Endothelial cell of umbilical vein (primary cell): Measurements from ENCODE around the gene MVB12B. TPM values are rescaled to one million over a fixed set of nuclear protein-coding genes. Genes with fewer than 3 reads are reported as not detected.

Experiments used
- BruUV-seq: library from RNA; stranded (reverse); fragments of 400-500 nt; replicated peaks from 2 replicates; lab custom pipeline; 2021; lab: Mats Ljungman, UMichigan
- CTCF ChIA-PET: fragments of 300-600, 350-600 bp; sonication (Branson Sonifier 250); formaldehyde crosslinking; loops from one replicate; lab custom pipeline; 2021; ENCODE audit warnings: antibody characterized with exemption, inconsistent platforms; lab: Charles Lee
- POLR2A ChIA-PET: fragments of 300-600, 350-600 bp; sonication (Branson Sonifier 250); formaldehyde crosslinking; loops from one replicate; lab custom pipeline; 2021; ENCODE audit warnings: antibody characterized with exemption, inconsistent platforms; lab: Charles Lee
- DNase-seq: peaks from one replicate; pipeline ENCODE4 v3.0.0-alpha.2; 2011; ENCODE audit warnings: low read depth, low spot score
- FAIRE-seq: peaks from 2 replicates; lab custom pipeline; 2011; peaks lifted over from hg19 to GRCh38; lab: Jason Lieb, UNC
- H2AFZ ChIP-seq: 2 replicates; pipeline ENCODE4 v1.6.0; 2012; ENCODE audit warnings: low read depth, low read length, control low read depth, inconsistent platforms
- H3K27ac ChIP-seq: 2 replicates; pipeline ENCODE4 v1.5.1; 2011; ENCODE audit warnings: low read depth, mild to moderate bottlenecking, control low read depth, low read length, moderate library complexity; ENCODE audit not compliant: insufficient read depth
- H3K27me3 ChIP-seq, 2 experiments: 2 replicates each; pipeline versions ENCODE4 v1.6.0 to v1.6.1; 2011; ENCODE audit warnings: low read length in 2 of 2, mixed read lengths in 1 of 2; ENCODE audit not compliant: control insufficient read depth in 2 of 2, insufficient read depth in 2 of 2
- H3K36me3 ChIP-seq, 2 experiments: 2 replicates in 1 of 2; 3 replicates in 1 of 2; pipeline ENCODE4 v1.5.1; 2011; ENCODE audit warnings: low read length in 2 of 2, mild to moderate bottlenecking in 1 of 2, moderate library complexity in 1 of 2; ENCODE audit not compliant: control insufficient read depth in 2 of 2, insufficient read depth in 2 of 2; ENCODE audit errors: extremely low read depth in 1 of 2
- H3K4me1 ChIP-seq: 3 replicates; pipeline ENCODE4 v1.5.1; 2011; ENCODE audit warnings: mild to moderate bottlenecking, low read length; ENCODE audit not compliant: control insufficient read depth, insufficient read depth; ENCODE audit errors: extremely low read depth
- H3K4me2 ChIP-seq: 2 replicates; pipeline ENCODE4 v1.6.1; 2011; ENCODE audit warnings: low read length, control low read depth, mixed read lengths; ENCODE audit not compliant: insufficient read depth
- H3K4me3 ChIP-seq, 3 experiments: fragments of 200-600 bp in 1 of 3; sonication (generic), shearing (Covaris generic) in 1 of 3; replicated peaks in 1 of 3; 2 replicates each; pipeline ENCODE4 v1.5.1; 2011 to 2016; ENCODE audit warnings: control low read depth in 3 of 3, low read length in 3 of 3, mild to moderate bottlenecking in 2 of 3, inconsistent platforms in 1 of 3, low read depth in 1 of 3, moderate library complexity in 1 of 3; ENCODE audit not compliant: insufficient read depth in 1 of 3
- H3K79me2 ChIP-seq: 2 replicates; pipeline ENCODE4 v1.6.0; 2012; ENCODE audit warnings: low read length, inconsistent platforms; ENCODE audit not compliant: control insufficient read depth, insufficient read depth
- H3K9ac ChIP-seq: replicated peaks from 2 replicates; pipeline ENCODE3; 2011; ENCODE audit warnings: low read length, control low read depth; ENCODE audit not compliant: insufficient read depth; ENCODE audit errors: extremely low read depth
- H3K9me1 ChIP-seq: replicated peaks from 3 replicates; pipeline ENCODE4 v1.6.0; 2011; ENCODE audit warnings: mild to moderate bottlenecking, low read length; ENCODE audit not compliant: control insufficient read depth, insufficient read depth; ENCODE audit errors: extremely low read depth
- H3K9me3 ChIP-seq: replicated peaks from 2 replicates; pipeline ENCODE4 v1.5.1; 2012; ENCODE audit warnings: low read length, inconsistent platforms; ENCODE audit not compliant: control insufficient read depth, insufficient read depth
- H4K20me1 ChIP-seq: replicated peaks from 2 replicates; pipeline ENCODE3; 2011; ENCODE audit warnings: mild to moderate bottlenecking, low read length; ENCODE audit not compliant: control insufficient read depth, insufficient read depth; ENCODE audit errors: extremely low read depth
- EZH2 ChIP-seq: IDR thresholded peaks from 2 replicates; pipeline ENCODE4 v1.6.1; 2012; ENCODE audit warnings: borderline replicate concordance, low read depth, mild to moderate bottlenecking, moderate library complexity, low read length, inconsistent platforms; ENCODE audit not compliant: severe bottlenecking
- FOS ChIP-seq: IDR thresholded peaks from 2 replicates; pipeline ENCODE4 v1.6.1; 2011; ENCODE audit warnings: mild to moderate bottlenecking, low read length, moderate library complexity, borderline replicate concordance; ENCODE audit not compliant: insufficient read depth
- GATA2 ChIP-seq: IDR thresholded peaks from 2 replicates; pipeline ENCODE4 v1.7.0; 2011; ENCODE audit warnings: low read depth, mild to moderate bottlenecking, moderate library complexity, mixed read lengths, low read length; ENCODE audit not compliant: insufficient read length, insufficient read depth
- JUN ChIP-seq: IDR thresholded peaks from 2 replicates; pipeline ENCODE4 v1.6.1; 2011; ENCODE audit warnings: borderline replicate concordance, low read depth; ENCODE audit not compliant: insufficient read length, insufficient read depth
- MAX ChIP-seq: IDR thresholded peaks from 2 replicates; pipeline ENCODE4 v1.6.1; 2011; ENCODE audit not compliant: insufficient read depth, insufficient read length
- MYC ChIP-seq: IDR thresholded peaks from one replicate; pipeline ENCODE4 v1.6.1; 2011; ENCODE audit warnings: mild to moderate bottlenecking, low read depth, low read length
- POLR2A ChIP-seq: IDR thresholded peaks from 2 replicates; pipeline ENCODE4 v1.6.1; 2012; ENCODE audit warnings: low read depth, mild to moderate bottlenecking, control low read depth, low read length
- POLR2AphosphoS5 ChIP-seq: IDR thresholded peaks from 2 replicates; pipeline ENCODE4 v1.6.1; 2012; ENCODE audit warnings: low read depth, mild to moderate bottlenecking, control low read depth, low read length, moderate library complexity; ENCODE audit not compliant: insufficient read depth
- dilution Hi-C: fragments of 300-500 bp; cut with MboI; formaldehyde crosslinking; loops from one replicate; pipeline ENCODE4 v1.15.0; 2019; ENCODE audit warnings: low sequenced_read_pairs; ENCODE audit not compliant: extremely low pct_ligation_motif_present
- intact Hi-C: fragments of 100-400 bp; cut with micrococcal nuclease; formaldehyde crosslinking; loops from one replicate; pipeline ENCODE4 v1.10.0; 2022
- polyA plus RNA-seq, 4 experiments: library from polyadenylated mRNA; depleted of rRNA in 3 of 4; stranded (reverse) in 3 of 4; unstranded in 1 of 4; fragments of >200 nt; gene quantifications; 2 replicates each; pipeline versions ENCODE4 v1.2.1 to v1.2.3, GENCODE V29; 2011 to 2012; ENCODE audit warnings: missing spikeins in 1 of 4
- total RNA-seq: library from RNA; stranded (reverse); gene quantifications from 2 replicates; pipeline ENCODE4 v1.2.3, GENCODE V29; 2021
- TF ChIP-seq, protein P1 (sequence below), 2 donors: IDR thresholded peaks; 1 replicate in 1 of 2; 2 replicates in 1 of 2; pipeline ENCODE4 v1.5.1; 2011; ENCODE audit warnings: low read length in 2 of 2, mild to moderate bottlenecking in 2 of 2, moderate library complexity in 2 of 2, control low read depth in 1 of 2, inconsistent platforms in 1 of 2, low read depth in 1 of 2; ENCODE audit not compliant: insufficient read depth in 1 of 2; ENCODE audit errors: extremely low read depth in 1 of 2

Gene MVB12B
- total and polyA plus RNA-seq, 2 donors (not counting 3 experiments of a cell fraction or from before 2014, with no cell fraction given): 6.6 to 17.3 TPM

DNA sequence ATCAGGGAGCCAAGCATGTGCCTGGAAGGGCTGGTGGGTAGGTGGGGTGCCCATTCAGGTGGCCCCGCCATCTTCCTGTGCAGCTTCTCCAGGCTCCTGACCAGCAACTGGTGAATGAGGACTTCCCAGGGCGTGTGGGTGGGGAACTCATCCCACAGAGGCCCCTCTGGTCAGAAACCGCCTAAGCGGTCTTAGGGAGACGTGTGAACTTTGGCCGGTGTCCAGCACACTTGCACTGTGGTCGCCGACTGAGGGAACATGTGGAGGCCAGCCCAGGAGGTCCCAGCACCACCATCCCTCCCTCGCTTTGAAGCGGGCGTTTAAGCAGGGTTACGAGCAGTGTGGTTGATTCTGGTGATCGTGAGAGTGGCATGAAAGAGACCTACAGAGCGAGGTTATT, 77.8 kb downstream of the MVB12B start:
- Histone ChIP-seq H3K4me2 (no peak overlapping the region), H3K36me3 (peaks cover 0 to 3% of the 10 kb centered on the region in 2 experiments), H3K4me1 (no peaks in the 10 kb centered on the region), H2AFZ (no peak overlapping the region), H3K79me2 (no peaks in the 10 kb centered on the region), H3K9me3 (no peaks in the 10 kb centered on the region), H3K27ac (no peak overlapping the region), H4K20me1 (no peaks in the 10 kb centered on the region), H3K9ac (no peak overlapping the region), H3K4me3 (no peak overlapping the region), H3K27me3 (no peaks in the 10 kb centered on the region), H3K9me1 (no peaks in the 10 kb centered on the region)
- DNase-seq (no peak), FAIRE-seq (no peak)
- TF ChIP-seq FOS (no peak), JUN (no peak), POLR2A (no peak), MAX (no peak), GATA2 (no peak), MYC (no peak), POLR2AphosphoS5 (no peak), EZH2 (no peak)
- TF ChIP-seq, protein P1, sequence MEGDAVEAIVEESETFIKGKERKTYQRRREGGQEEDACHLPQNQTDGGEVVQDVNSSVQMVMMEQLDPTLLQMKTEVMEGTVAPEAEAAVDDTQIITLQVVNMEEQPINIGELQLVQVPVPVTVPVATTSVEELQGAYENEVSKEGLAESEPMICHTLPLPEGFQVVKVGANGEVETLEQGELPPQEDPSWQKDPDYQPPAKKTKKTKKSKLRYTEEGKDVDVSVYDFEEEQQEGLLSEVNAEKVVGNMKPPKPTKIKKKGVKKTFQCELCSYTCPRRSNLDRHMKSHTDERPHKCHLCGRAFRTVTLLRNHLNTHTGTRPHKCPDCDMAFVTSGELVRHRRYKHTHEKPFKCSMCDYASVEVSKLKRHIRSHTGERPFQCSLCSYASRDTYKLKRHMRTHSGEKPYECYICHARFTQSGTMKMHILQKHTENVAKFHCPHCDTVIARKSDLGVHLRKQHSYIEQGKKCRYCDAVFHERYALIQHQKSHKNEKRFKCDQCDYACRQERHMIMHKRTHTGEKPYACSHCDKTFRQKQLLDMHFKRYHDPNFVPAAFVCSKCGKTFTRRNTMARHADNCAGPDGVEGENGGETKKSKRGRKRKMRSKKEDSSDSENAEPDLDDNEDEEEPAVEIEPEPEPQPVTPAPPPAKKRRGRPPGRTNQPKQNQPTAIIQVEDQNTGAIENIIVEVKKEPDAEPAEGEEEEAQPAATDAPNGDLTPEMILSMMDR (IDR thresholded peaks at IDR 0.05; ENCODE audit: extremely low read depth in 1 of 2, insufficient read depth in 1 of 2, low read depth in 1 of 2, low read length in 2 of 2): no peak
- dilution Hi-C loops (no loop called here), intact Hi-C loops (no loop called here)
- POLR2A ChIA-PET: interaction anchor here (0.6 kb wide), 1 partner anchor 52 kb away, joined by 4 read pairs; no protein-coding TSS in a partner anchor
- BruUV-seq: no TSS peak
- CTCF ChIA-PET: no interaction called here
